HCT116 (cell line): ENCODE results near the gene ABCC9. TPM values are rescaled to one million over a fixed set of nuclear protein-coding genes. Genes with fewer than 3 reads are reported as not detected.

Experiments
- ATAC-seq: fragments of 200-7000 bp; cut with Tn5 transposase; 2 replicates; pipeline ENCODE4 v1.9.1; 2020; ENCODE audit warnings: mild to moderate bottlenecking, moderate library complexity
- BruUV-seq: library from RNA; stranded (reverse); fragments of 400-500 nt; replicated peaks from 2 replicates; lab custom pipeline; 2021; lab: Mats Ljungman, UMichigan
- CTCF ChIA-PET: fragments of 300-600 bp; sonication (Branson Sonifier 250); formaldehyde crosslinking; loops from one replicate; lab custom pipeline; 2021; ENCODE audit warnings: antibody characterized with exemption; lab: Charles Lee
- POLR2A ChIA-PET: fragments of 300-600, 350-600 bp; sonication (Branson Sonifier 250); formaldehyde crosslinking; loops from one replicate; lab custom pipeline; 2021; ENCODE audit warnings: antibody characterized with exemption; lab: Charles Lee
- RAD21 ChIA-PET, 2 experiments: fragments of 300-600 bp; sonication (Branson Sonifier 250); formaldehyde crosslinking; loops; one replicate each; lab custom pipeline; 2023; ENCODE audit warnings: low total read pairs in 2 of 2; ENCODE audit not compliant: uncharacterized antibody in 2 of 2, unreplicated experiment in 2 of 2, low non-redundant PET in 1 of 2; lab: Charles Lee
- DNase-seq: peaks from one replicate; pipeline ENCODE4 v3.0.0-alpha.2; 2010; ENCODE audit warnings: low read depth, low spot score
- H2AFZ ChIP-seq: fragments of 200-600 bp; shearing (Covaris generic), sonication (generic); 2 replicates; pipeline ENCODE4 v1.6.1; 2017; ENCODE audit warnings: low read depth, mixed run types, mixed read lengths, antibody characterized with exemption, low read length; ENCODE audit not compliant: poor library complexity, severe bottlenecking
- H3K27ac ChIP-seq: 2 replicates; pipeline ENCODE4 v1.5.1; 2012; ENCODE audit warnings: low read depth, low read length
- H3K27me3 ChIP-seq: fragments of 200-600 bp; sonication (generic); 2 replicates; pipeline ENCODE4 v1.6.1; 2016; ENCODE audit warnings: mixed run types, low read length, mixed read lengths; ENCODE audit not compliant: insufficient read depth
- H3K36me3 ChIP-seq, 2 experiments: fragments of 200-500 bp in 1 of 2; fragments of 200-600 bp in 1 of 2; sonication (Bioruptor generic) in 1 of 2; sonication (generic) in 1 of 2; 2 replicates each; pipeline versions ENCODE4 v1.5.1 to v1.6.1; 2014 to 2016; ENCODE audit warnings: low read length in 2 of 2, inconsistent platforms in 1 of 2, mixed read lengths in 1 of 2, mixed run types in 1 of 2; ENCODE audit not compliant: insufficient read depth in 2 of 2, control insufficient read depth in 1 of 2
- H3K4me1 ChIP-seq, 2 experiments: fragments of 200-600 bp in 1 of 2; sonication (generic) in 1 of 2; 2 replicates each; pipeline versions ENCODE4 v1.5.1 to v1.6.1; 2012 to 2017; ENCODE audit warnings: low read length in 2 of 2, inconsistent platforms in 1 of 2, mild to moderate bottlenecking in 1 of 2, mixed read lengths in 1 of 2, mixed run types in 1 of 2, moderate library complexity in 1 of 2; ENCODE audit not compliant: insufficient read depth in 2 of 2, control insufficient read depth in 1 of 2
- H3K4me2 ChIP-seq: fragments of 200-600 bp; sonication (generic); 2 replicates; pipeline ENCODE4 v1.6.1; 2017; ENCODE audit warnings: mixed run types, low read length, mixed read lengths
- H3K4me3 ChIP-seq, 2 experiments: fragments of 200-600 bp in 1 of 2; sonication (generic) in 1 of 2; replicated peaks in 1 of 2; 2 replicates each; pipeline ENCODE4 v1.5.1; 2011 to 2016; ENCODE audit warnings: low read length in 2 of 2, control low read depth in 1 of 2, low read depth in 1 of 2, mild to moderate bottlenecking in 1 of 2, mixed read lengths in 1 of 2, mixed run types in 1 of 2
- H3K79me2 ChIP-seq: fragments of 200-600 bp; sonication (generic); 2 replicates; pipeline ENCODE4 v1.6.1; 2017; ENCODE audit warnings: mild to moderate bottlenecking, mixed run types, low read length, moderate library complexity, mixed read lengths; ENCODE audit not compliant: insufficient read depth
- H3K9ac ChIP-seq: fragments of 200-600 bp; sonication (generic); 2 replicates; pipeline ENCODE4 v1.6.1; 2016; ENCODE audit warnings: low read length, mixed read lengths
- H3K9me2 ChIP-seq: fragments of 200-600 bp; sonication (generic), shearing (Covaris generic); 2 replicates; pipeline ENCODE4 v1.6.1; 2017; ENCODE audit warnings: mixed run types, mild to moderate bottlenecking, moderate library complexity; ENCODE audit not compliant: insufficient read depth
- H3K9me3 ChIP-seq, 2 experiments: fragments of 200-500 bp in 1 of 2; fragments of 200-600 bp in 1 of 2; sonication (Bioruptor generic) in 1 of 2; sonication (generic) in 1 of 2; 2 replicates each; pipeline ENCODE4 v1.6.1; 2014 to 2017; ENCODE audit warnings: low read length in 2 of 2, mixed read lengths in 2 of 2, inconsistent platforms in 1 of 2, low read depth in 1 of 2, mild to moderate bottlenecking in 1 of 2, mixed run types in 1 of 2, moderate library complexity in 1 of 2; ENCODE audit not compliant: control insufficient read depth in 1 of 2, insufficient read depth in 1 of 2
- H4K20me1 ChIP-seq: fragments of 200-600 bp; sonication (generic), shearing (Covaris generic); 2 replicates; pipeline ENCODE4 v1.6.1; 2017; ENCODE audit warnings: mixed run types, mild to moderate bottlenecking, moderate library complexity; ENCODE audit not compliant: insufficient read depth
- EGR1 ChIP-seq: IDR thresholded peaks from 2 replicates; pipeline ENCODE4 v1.6.1; 2012; ENCODE audit warnings: low read depth
- ELF1 ChIP-seq: IDR thresholded peaks from 2 replicates; pipeline ENCODE4 v1.6.1; 2012; ENCODE audit warnings: low read depth, borderline replicate concordance
- EZH2 ChIP-seq: fragments of 200-600 bp; sonication (generic); IDR thresholded peaks from 2 replicates; pipeline ENCODE4 v1.6.1; 2017; ENCODE audit warnings: antibody characterized with exemption, mixed run types
- FOSL1 ChIP-seq: IDR thresholded peaks from 2 replicates; pipeline ENCODE4 v1.6.1; 2012; ENCODE audit warnings: low read depth
- JUND ChIP-seq: IDR thresholded peaks from 2 replicates; pipeline ENCODE4 v1.6.1; 2012
- MAX ChIP-seq: IDR thresholded peaks from 2 replicates; pipeline ENCODE4 v1.6.1; 2012
- POLR2A ChIP-seq: IDR thresholded peaks from 2 replicates; pipeline ENCODE4 v1.7.0; 2011; ENCODE audit warnings: borderline replicate concordance; ENCODE audit not compliant: insufficient read depth, insufficient read length; ENCODE audit errors: extremely low read depth
- POLR2AphosphoS5 ChIP-seq: IDR thresholded peaks from 2 replicates; pipeline ENCODE4 v1.6.1; 2011; ENCODE audit warnings: mild to moderate bottlenecking, low read depth, low read length, moderate library complexity
- RAD21 ChIP-seq: IDR thresholded peaks from 2 replicates; pipeline ENCODE4 v1.6.1; 2012; ENCODE audit warnings: low read depth, mild to moderate bottlenecking
- SIN3A ChIP-seq: IDR thresholded peaks from 2 replicates; pipeline ENCODE4 v1.6.1; 2012; ENCODE audit warnings: low read depth
- SP1 ChIP-seq: IDR thresholded peaks from 2 replicates; pipeline ENCODE4 v1.6.1; 2012; ENCODE audit warnings: low read depth
- SRF ChIP-seq: IDR thresholded peaks from 2 replicates; pipeline ENCODE4 v1.6.1; 2012; ENCODE audit warnings: low read depth
- YY1 ChIP-seq: IDR thresholded peaks from 2 replicates; pipeline ENCODE4 v1.6.1; 2011; ENCODE audit warnings: low read length, low read depth, moderate library complexity, mild to moderate bottlenecking; ENCODE audit not compliant: insufficient replicate concordance; ENCODE audit errors: extremely low read depth
- ZFX ChIP-seq: fragments of 450-650 bp; IDR thresholded peaks from 2 replicates; pipeline ENCODE4 v1.6.1; 2017
- intact Hi-C: fragments of 100-400 bp; cut with micrococcal nuclease; formaldehyde crosslinking; loops from 2 replicates; pipeline ENCODE4 v1.10.0; 2022
- total RNA-seq: library from RNA; stranded (reverse); gene quantifications from one replicate; pipeline ENCODE4 v1.2.1, GENCODE V29; 2021; ENCODE audit not compliant: unreplicated experiment
- TF ChIP-seq, protein P1 (sequence below), 3 experiments: fragments of 200-600 bp in 1 of 3; sonication (generic) in 1 of 3; IDR thresholded peaks in 2 of 3; conservative IDR thresholded peaks in 1 of 3; 2 replicates each; pipeline ENCODE4 v1.5.1; 2012 to 2017; ENCODE audit warnings: low read depth in 2 of 3, low read length in 2 of 3, antibody characterized with exemption in 1 of 3, borderline replicate concordance in 1 of 3, control low read depth in 1 of 3, mild to moderate bottlenecking in 1 of 3, mixed read lengths in 1 of 3, mixed run types in 1 of 3, moderate library complexity in 1 of 3; ENCODE audit not compliant: insufficient read depth in 1 of 3

ABCC9 gene
- total RNA-seq, 1 experiment from 2014 or later: 0.05 TPM

GRCh38 chr12:21884936-21885335 is 56.3 kb downstream of the ABCC9 start:
- TF ChIP-seq FOSL1 (no peak), SRF (no peak), ZFX (no peak), JUND (no peak), RAD21 (no peak), POLR2A (no peak), ELF1 (no peak), EZH2 (no peak), SIN3A (no peak), SP1 (no peak), YY1 (no peak), EGR1 (no peak), POLR2AphosphoS5 (no peak), MAX (no peak)
- TF ChIP-seq, protein P1, sequence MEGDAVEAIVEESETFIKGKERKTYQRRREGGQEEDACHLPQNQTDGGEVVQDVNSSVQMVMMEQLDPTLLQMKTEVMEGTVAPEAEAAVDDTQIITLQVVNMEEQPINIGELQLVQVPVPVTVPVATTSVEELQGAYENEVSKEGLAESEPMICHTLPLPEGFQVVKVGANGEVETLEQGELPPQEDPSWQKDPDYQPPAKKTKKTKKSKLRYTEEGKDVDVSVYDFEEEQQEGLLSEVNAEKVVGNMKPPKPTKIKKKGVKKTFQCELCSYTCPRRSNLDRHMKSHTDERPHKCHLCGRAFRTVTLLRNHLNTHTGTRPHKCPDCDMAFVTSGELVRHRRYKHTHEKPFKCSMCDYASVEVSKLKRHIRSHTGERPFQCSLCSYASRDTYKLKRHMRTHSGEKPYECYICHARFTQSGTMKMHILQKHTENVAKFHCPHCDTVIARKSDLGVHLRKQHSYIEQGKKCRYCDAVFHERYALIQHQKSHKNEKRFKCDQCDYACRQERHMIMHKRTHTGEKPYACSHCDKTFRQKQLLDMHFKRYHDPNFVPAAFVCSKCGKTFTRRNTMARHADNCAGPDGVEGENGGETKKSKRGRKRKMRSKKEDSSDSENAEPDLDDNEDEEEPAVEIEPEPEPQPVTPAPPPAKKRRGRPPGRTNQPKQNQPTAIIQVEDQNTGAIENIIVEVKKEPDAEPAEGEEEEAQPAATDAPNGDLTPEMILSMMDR (IDR thresholded peaks at IDR 0.05 in 2 of 3, conservative IDR thresholded peaks at IDR 0.05 in 1 of 3; ENCODE audit: borderline replicate concordance in 1 of 3, insufficient read depth in 1 of 3, low read depth in 2 of 3, low read length in 2 of 3): no peak

More at GRCh38 chr12:21884936-21885335, 56.3 kb downstream of the ABCC9 start:
- ChIA-PET CTCF (no interaction called here), POLR2A (no interaction called here), RAD21 (no interaction called here)
- Histone ChIP-seq H3K27ac (no peak overlapping the region), H2AFZ (no peak overlapping the region), H3K4me2 (no peak overlapping the region), H3K9me3 (no peaks in the 10 kb centered on the region), H3K9ac (no peak overlapping the region), H3K79me2 (no peaks in the 10 kb centered on the region), H3K4me3 (no peak overlapping the region), H3K27me3 (no peaks in the 10 kb centered on the region), H3K9me2 (no peaks in the 10 kb centered on the region), H3K4me1 (no peaks in the 10 kb centered on the region), H3K36me3 (no peaks in the 10 kb centered on the region), H4K20me1 (no peaks in the 10 kb centered on the region)
- no TSS peak for BruUV-seq
- DNase-seq: no peak
- ATAC-seq: no peak
- intact Hi-C loops: no loop called here
